Ishikawa (cell line): ENCODE data around the gene GBX2.

Source experiments
- CEBPB ChIP-seq: IDR thresholded peaks from 2 replicates; pipeline ENCODE4 v1.6.1; 2012
- CREB1 ChIP-seq: IDR thresholded peaks from 2 replicates; pipeline ENCODE4 v1.6.1; 2012; ENCODE audit warnings: low read depth
- EGR1 ChIP-seq: IDR thresholded peaks from 2 replicates; pipeline ENCODE4 v1.6.1; 2012
- EP300 ChIP-seq: IDR thresholded peaks from 2 replicates; pipeline ENCODE4 v1.6.1; 2012; ENCODE audit warnings: borderline replicate concordance
- FOXM1 ChIP-seq: IDR thresholded peaks from 2 replicates; pipeline ENCODE4 v1.6.1; 2012; ENCODE audit warnings: low read depth, borderline replicate concordance
- NFIC ChIP-seq: IDR thresholded peaks from 2 replicates; pipeline ENCODE4 v1.6.1; 2012
- RAD21 ChIP-seq: IDR thresholded peaks from 2 replicates; pipeline ENCODE4 v1.6.1; 2012; ENCODE audit warnings: low read depth
- TAF1 ChIP-seq: IDR thresholded peaks from 2 replicates; pipeline ENCODE4 v1.6.1; 2012; ENCODE audit warnings: low read depth, mild to moderate bottlenecking
- TCF12 ChIP-seq: IDR thresholded peaks from 2 replicates; pipeline ENCODE4 v1.6.1; 2012; ENCODE audit warnings: low read depth
- TEAD4 ChIP-seq: IDR thresholded peaks from 2 replicates; pipeline ENCODE4 v1.6.1; 2012
- YY1 ChIP-seq: IDR thresholded peaks from 2 replicates; pipeline ENCODE4 v1.6.1; 2012; ENCODE audit warnings: low read depth
- ZBTB7A ChIP-seq: IDR thresholded peaks from 2 replicates; pipeline ENCODE4 v1.6.1; 2012; ENCODE audit warnings: low read depth
- TF ChIP-seq, protein P1 (sequence below): IDR thresholded peaks from 2 replicates; pipeline ENCODE4 v1.6.1; 2012; ENCODE audit warnings: low read depth, mild to moderate bottlenecking
- TF ChIP-seq, protein P2 (sequence below): IDR thresholded peaks from 2 replicates; pipeline ENCODE4 v1.6.1; 2012
- TF ChIP-seq, protein P3 (sequence below): IDR thresholded peaks from 2 replicates; pipeline ENCODE4 v1.6.1; 2012

Gene GBX2

DNA sequence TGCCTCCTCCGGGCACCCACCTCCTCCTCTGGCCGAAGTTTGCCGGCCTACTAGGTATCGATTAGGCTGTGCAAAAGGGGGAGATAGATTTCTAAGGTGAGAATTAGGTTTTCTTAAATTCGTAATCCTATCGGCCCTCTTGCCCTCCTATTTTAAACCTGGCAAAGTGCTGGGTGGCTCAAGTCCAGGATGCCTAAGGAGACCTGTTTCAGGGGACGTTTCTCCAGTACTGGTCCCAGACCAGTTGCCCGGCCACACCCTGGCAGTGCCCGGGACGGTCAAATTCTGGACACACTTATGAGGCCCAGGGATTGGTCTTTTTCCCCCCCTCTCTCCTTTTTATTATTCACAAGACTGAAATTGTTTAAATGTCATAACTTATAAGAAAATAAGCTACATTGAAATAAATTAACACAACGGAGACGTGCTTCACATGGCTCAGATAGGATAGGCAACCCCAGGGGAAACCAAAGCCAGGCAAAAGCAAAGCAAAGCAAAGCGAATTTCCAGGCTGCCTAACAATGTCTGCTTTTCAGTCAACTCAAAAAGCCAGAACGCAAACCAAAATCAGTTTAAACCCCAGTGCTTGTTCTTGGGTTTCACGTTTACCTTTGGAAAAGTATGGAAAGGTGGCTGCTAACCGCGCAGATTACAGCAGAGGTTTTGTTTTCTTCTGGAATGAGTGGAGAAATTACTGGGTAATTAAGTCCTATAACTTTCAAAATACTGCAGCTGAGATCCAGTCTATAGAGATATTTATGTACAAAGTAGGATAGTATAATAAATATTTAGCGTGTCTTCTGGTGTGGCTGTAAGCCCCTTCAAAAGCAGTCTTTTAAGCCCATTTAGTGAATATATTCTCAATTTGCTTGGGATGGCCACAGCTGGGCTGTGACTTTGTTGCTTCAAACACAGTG lies 3.0 kb downstream of the GBX2 start:
- TF ChIP-seq TCF12, result no peak
- TF ChIP-seq CEBPB, result no peak
- TF ChIP-seq TEAD4, result no peak
- TF ChIP-seq RAD21, result no peak
- TF ChIP-seq CREB1, result no peak
- no peak for TF ChIP-seq NFIC
- TF ChIP-seq, protein P1, sequence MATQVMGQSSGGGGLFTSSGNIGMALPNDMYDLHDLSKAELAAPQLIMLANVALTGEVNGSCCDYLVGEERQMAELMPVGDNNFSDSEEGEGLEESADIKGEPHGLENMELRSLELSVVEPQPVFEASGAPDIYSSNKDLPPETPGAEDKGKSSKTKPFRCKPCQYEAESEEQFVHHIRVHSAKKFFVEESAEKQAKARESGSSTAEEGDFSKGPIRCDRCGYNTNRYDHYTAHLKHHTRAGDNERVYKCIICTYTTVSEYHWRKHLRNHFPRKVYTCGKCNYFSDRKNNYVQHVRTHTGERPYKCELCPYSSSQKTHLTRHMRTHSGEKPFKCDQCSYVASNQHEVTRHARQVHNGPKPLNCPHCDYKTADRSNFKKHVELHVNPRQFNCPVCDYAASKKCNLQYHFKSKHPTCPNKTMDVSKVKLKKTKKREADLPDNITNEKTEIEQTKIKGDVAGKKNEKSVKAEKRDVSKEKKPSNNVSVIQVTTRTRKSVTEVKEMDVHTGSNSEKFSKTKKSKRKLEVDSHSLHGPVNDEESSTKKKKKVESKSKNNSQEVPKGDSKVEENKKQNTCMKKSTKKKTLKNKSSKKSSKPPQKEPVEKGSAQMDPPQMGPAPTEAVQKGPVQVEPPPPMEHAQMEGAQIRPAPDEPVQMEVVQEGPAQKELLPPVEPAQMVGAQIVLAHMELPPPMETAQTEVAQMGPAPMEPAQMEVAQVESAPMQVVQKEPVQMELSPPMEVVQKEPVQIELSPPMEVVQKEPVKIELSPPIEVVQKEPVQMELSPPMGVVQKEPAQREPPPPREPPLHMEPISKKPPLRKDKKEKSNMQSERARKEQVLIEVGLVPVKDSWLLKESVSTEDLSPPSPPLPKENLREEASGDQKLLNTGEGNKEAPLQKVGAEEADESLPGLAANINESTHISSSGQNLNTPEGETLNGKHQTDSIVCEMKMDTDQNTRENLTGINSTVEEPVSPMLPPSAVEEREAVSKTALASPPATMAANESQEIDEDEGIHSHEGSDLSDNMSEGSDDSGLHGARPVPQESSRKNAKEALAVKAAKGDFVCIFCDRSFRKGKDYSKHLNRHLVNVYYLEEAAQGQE, result no peak
- no peak for TF ChIP-seq EGR1
- no peak for TF ChIP-seq ZBTB7A
- TF ChIP-seq, protein P2, sequence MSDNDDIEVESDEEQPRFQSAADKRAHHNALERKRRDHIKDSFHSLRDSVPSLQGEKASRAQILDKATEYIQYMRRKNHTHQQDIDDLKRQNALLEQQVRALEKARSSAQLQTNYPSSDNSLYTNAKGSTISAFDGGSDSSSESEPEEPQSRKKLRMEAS, result no peak
- no peak for TF ChIP-seq FOXM1
- no peak for TF ChIP-seq YY1
- no peak for TF ChIP-seq EP300
- TF ChIP-seq TAF1, result no peak
- TF ChIP-seq, protein P3, sequence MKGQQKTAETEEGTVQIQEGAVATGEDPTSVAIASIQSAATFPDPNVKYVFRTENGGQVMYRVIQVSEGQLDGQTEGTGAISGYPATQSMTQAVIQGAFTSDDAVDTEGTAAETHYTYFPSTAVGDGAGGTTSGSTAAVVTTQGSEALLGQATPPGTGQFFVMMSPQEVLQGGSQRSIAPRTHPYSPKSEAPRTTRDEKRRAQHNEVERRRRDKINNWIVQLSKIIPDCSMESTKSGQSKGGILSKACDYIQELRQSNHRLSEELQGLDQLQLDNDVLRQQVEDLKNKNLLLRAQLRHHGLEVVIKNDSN, result no peak

DNA sequence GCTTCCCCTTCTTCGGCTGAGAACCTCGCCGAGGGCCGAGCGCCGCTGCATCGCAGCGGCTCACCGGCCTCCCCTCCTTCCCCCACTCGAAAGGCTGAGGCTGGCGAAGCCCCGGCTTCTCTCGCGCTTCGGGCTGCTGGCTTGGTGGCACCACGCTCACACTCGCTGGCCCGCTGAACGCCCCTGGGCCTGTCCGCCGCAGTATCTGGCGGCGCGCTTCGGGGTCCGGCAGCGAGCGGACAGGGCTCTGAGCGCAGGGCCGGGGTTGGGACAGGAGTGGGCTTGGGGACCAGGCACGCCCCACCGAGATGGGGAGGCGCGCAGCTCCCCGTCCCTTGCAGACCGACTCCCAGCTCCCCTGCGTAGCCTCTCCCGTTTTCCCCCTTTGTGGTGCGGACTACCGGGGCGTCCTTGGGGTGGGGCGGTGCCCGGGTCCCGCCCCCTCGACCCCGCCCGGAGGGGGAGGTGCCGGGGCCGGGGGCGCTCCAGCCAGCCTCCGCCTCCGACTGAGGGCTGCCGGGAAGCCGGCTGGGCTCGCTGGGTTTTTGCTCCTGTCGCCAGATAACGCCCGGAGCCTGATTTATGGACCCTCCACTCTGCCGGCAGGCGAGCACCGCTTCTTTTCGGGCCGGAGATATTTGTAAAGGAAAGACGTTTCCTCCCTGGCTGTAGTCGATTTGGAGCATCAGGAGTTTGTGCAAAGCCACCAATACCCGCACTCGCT lies 3.8 kb downstream of the GBX2 start:
- TF ChIP-seq TEAD4 (no peak), YY1 (no peak), FOXM1 (no peak), TAF1 (no peak), NFIC (no peak), CEBPB (no peak), EP300 (no peak), ZBTB7A (no peak), CREB1 (no peak), TCF12 (no peak), RAD21 (no peak), EGR1 (no peak)
- TF ChIP-seq, protein P1, result no peak
- TF ChIP-seq, protein P3, result no peak
- TF ChIP-seq, protein P2, result no peak

DNA sequence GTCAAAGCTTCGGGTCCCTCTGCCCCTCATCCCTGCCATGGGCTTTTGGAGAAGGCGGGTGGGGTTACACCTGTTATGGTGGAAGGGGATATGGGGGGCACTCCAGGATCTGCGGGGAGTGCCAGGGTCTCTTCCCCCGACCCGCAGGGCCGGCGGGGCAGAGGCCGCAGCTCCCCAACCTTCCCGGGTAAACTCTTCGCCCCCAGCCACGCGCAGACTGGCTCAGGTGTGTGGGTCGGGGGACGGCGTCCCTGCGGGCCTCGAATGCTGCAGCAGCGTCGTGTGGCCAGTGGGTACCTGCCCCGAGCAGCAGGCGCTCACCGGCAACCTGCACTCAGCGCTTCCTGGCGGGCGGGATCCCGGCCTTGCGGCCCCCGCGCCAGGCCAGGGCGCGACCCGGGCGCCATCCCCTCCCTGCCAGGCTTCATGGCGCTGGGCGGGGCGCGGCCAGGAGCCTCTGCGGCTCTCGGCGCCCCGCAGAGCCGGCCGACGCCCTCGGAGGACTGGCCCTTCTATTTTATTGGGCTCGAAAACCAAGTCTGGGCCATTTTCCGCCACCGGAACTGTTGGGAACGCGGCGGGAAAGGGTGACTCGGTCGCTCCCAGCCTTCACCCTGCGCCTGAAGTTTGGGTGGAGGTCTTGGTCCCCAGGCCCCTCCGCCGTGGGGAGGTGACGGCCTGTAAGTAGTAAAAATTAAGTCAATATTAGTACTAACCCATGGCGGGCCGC lies 4.5 kb downstream of the GBX2 start:
- TF ChIP-seq TEAD4 (no peak), YY1 (no peak), RAD21 (no peak), TAF1 (no peak), CREB1 (no peak), NFIC (no peak), EGR1 (no peak), TCF12 (no peak), ZBTB7A (no peak), CEBPB (no peak)
- TF ChIP-seq, protein P2, result no peak
- TF ChIP-seq, protein P3, result no peak

DNA sequence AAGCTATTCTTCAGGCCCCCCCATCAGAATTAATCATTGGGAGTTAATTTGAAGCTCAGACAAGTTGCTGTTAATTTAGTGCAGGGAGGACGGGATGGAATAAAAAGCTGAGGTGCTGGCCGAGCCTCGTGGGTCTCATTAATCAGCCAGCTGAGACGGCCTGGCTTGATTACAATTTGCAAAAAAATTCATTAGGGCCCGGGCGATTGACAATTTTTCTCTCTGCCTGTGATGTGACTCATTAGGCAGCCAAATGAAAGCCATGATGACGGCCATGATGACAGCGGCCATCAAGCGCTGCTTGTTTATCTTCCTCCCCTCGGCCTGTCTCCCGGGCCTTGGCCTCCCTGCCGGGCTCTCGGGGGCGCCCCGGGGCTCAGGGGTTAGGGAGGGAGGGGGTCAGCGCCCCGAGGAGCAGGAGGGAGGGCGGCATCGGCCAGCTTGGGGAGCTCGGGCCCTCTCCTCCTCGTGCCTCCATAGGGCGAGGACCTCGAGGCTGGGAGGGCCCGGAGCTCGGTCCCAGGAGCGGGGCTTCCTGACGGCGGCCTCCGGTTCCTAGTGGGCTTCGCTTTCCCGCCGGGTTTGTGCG lies 5.2 kb downstream of the GBX2 start:
- no peak for TF ChIP-seq EP300
- TF ChIP-seq FOXM1, result no peak
- no peak for TF ChIP-seq TCF12
- no peak for TF ChIP-seq CEBPB
- no peak for TF ChIP-seq EGR1
- no peak for TF ChIP-seq ZBTB7A
- TF ChIP-seq, protein P3, result no peak
- TF ChIP-seq, protein P1, result no peak
